ENCODE data around the gene GSS. TPM values are rescaled to one million over a fixed set of nuclear protein-coding genes. Genes with fewer than 3 reads are reported as not detected.

The GSS gene
- polyA plus RNA-seq, 1 experiment: 71.6 TPM

DNA sequence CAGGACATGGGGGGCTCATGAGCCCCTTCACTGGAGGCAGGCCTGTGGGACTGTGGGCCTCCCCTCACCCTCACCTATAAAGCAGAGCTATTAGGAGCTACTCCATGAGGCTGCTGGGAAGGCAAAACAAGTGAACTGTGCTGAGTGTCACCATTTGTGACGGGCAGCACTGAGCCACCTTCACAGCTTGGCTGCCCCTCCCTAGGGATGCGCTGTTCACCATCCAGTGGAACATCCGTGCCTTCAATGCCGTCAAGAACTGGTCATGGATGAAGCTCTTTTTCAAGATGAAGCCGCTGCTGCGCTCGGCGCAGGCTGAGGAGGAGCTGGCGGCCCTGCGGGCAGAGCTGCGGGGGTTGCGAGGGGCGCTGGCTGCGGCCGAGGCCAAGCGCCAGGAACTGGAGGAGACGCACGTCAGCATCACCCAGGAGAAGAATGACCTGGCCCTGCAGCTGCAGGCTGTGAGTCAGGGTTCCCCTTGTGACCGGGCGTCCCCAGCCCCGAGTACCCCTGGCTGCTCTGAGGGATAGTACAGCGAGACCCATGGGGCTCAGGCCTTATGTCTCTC is 38.4 kb upstream of the GSS start:
- Histone ChIP-seq H3K9me3 (ENCODE audit: control insufficient read depth, insufficient read depth, low read length) (no peaks in the 10 kb centered on the region), H3K27ac (ENCODE audit: low read depth, low read length) (no peak overlapping the region), H3K27me3 (ENCODE audit: control insufficient read depth, insufficient read depth, low read length) (no peaks in the 10 kb centered on the region), H3K4me3 (ENCODE audit: low read depth, low read length) (no peak overlapping the region)
- POLR2A ChIA-PET: interaction anchor here (0.6 kb wide), 1 partner anchor 32 kb away, joined by 3 read pairs; no protein-coding TSS in a partner anchor
- TF ChIP-seq, protein P1, sequence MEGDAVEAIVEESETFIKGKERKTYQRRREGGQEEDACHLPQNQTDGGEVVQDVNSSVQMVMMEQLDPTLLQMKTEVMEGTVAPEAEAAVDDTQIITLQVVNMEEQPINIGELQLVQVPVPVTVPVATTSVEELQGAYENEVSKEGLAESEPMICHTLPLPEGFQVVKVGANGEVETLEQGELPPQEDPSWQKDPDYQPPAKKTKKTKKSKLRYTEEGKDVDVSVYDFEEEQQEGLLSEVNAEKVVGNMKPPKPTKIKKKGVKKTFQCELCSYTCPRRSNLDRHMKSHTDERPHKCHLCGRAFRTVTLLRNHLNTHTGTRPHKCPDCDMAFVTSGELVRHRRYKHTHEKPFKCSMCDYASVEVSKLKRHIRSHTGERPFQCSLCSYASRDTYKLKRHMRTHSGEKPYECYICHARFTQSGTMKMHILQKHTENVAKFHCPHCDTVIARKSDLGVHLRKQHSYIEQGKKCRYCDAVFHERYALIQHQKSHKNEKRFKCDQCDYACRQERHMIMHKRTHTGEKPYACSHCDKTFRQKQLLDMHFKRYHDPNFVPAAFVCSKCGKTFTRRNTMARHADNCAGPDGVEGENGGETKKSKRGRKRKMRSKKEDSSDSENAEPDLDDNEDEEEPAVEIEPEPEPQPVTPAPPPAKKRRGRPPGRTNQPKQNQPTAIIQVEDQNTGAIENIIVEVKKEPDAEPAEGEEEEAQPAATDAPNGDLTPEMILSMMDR (IDR thresholded peaks at IDR 0.05; ENCODE audit: low read depth, low read length): no peak
- no peak for DNase-seq (ENCODE audit: low read depth, low spot score)
- CTCF ChIA-PET: no interaction called here

DNA sequence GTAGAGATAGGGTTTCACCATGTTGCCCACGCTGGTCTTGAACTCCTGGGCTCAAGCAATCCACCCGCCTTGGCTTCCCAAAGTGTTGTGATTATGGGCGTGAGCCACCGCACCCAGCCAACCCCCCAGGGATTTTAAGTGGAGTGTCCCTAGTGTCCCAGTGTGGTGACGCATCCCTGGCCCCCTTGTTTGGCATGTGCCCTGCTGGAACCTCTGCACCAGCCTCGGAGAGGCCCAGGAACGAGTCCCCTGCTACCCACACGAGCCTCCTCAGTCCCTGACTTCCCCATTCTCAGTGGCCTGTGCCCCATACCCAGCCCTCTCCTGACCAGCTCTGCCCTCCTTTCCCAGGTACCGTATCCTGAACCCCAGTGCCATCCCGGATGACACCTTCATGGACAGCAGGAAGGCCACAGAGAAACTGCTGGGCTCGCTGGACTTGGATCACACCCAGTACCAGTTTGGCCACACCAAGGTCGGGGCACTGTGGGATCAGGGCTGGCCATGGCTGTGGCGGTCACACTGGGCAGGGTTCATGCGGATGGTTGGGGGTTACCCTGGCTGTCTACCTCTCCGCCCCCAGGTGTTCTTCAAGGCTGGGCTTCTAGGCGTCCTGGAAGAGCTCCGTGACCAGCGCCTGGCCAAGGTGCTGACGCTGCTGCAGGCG is 37.3 kb upstream of the GSS start:
- TF ChIP-seq, protein P1 (IDR thresholded peaks at IDR 0.05; ENCODE audit: low read depth, low read length): no peak
- CTCF ChIA-PET: no interaction called here
- Histone ChIP-seq H3K4me3 (ENCODE audit: low read depth, low read length) (no peak overlapping the region), H3K27ac (ENCODE audit: low read depth, low read length) (no peak overlapping the region), H3K27me3 (ENCODE audit: control insufficient read depth, insufficient read depth, low read length) (no peaks in the 10 kb centered on the region), H3K9me3 (ENCODE audit: control insufficient read depth, insufficient read depth, low read length) (no peaks in the 10 kb centered on the region)
- DNase-seq (ENCODE audit: low read depth, low spot score): no peak
- POLR2A ChIA-PET: no interaction called here

DNA sequence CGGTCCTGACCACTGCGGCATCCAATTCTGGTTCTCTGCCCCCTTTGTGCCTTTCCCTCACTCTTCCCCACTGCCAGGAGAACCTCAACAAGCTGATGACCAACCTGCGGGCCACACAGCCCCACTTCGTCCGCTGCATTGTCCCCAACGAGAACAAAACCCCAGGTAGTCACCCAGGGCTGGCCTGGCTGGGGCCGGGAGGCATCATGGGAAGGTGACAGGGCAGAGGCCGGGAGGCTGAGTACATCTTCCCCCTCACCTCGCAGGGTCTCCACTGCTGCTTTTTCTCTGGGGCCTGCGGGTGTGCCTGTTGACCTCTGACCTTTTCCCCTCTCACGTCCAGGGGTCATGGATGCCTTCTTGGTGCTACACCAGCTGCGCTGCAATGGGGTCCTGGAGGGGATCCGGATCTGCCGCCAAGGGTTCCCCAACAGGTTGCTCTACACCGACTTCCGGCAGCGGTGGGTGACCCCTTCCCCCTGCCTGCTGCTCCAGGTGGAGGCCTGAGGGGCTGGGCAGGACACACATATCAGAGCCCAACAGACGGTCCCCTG is 35.1 kb upstream of the GSS start:
- peaks cover 3% of the 10 kb centered on the region for H3K27me3 ChIP-seq (ENCODE audit: control insufficient read depth, insufficient read depth, low read length)
- no peaks in the 10 kb centered on the region; the same call in 1 of the 2 replicates for H3K9me3 ChIP-seq (ENCODE audit: control insufficient read depth, insufficient read depth, low read length)
- TF ChIP-seq, protein P1 (IDR thresholded peaks at IDR 0.05; ENCODE audit: low read depth, low read length): no peak
- no peak overlapping the region for H3K27ac ChIP-seq (ENCODE audit: low read depth, low read length)
- POLR2A ChIA-PET: no interaction called here
- H3K4me3 ChIP-seq (ENCODE audit: low read depth, low read length): no peak overlapping the region
- CTCF ChIA-PET: no interaction called here
- no peak for DNase-seq (ENCODE audit: low read depth, low spot score)

DNA sequence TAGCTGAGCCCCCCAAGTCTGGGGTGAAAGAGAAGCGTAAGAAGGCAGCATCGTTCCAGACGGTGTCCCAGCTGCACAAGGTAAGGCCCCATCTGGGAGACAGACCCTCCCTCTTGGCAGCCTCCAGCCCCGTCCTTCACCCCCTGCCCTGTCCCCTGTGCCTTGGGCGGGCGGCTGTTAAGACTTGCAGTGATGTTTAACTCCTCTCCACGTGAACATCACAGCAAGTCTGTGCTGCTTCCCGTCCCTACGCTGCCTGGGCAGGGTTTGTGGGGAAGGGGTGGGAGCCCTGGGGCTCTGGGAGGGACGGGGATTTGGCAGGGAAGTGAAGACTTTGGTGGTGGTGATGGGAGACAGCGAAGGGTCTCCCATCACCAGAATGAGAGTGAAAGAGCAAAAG is 34.6 kb upstream of the GSS start:
- H3K27ac ChIP-seq (ENCODE audit: low read depth, low read length): no peak overlapping the region
- H3K4me3 ChIP-seq (ENCODE audit: low read depth, low read length): no peak overlapping the region
- no peaks in the 10 kb centered on the region; the same call in 1 of the 2 replicates for H3K9me3 ChIP-seq (ENCODE audit: control insufficient read depth, insufficient read depth, low read length)
- ChIA-PET POLR2A (no interaction called here), CTCF (no interaction called here)
- TF ChIP-seq, protein P1 (IDR thresholded peaks at IDR 0.05; ENCODE audit: low read depth, low read length): no peak
- peaks cover 3% of the 10 kb centered on the region for H3K27me3 ChIP-seq (ENCODE audit: control insufficient read depth, insufficient read depth, low read length)
- no peak for DNase-seq (ENCODE audit: low read depth, low spot score)

DNA sequence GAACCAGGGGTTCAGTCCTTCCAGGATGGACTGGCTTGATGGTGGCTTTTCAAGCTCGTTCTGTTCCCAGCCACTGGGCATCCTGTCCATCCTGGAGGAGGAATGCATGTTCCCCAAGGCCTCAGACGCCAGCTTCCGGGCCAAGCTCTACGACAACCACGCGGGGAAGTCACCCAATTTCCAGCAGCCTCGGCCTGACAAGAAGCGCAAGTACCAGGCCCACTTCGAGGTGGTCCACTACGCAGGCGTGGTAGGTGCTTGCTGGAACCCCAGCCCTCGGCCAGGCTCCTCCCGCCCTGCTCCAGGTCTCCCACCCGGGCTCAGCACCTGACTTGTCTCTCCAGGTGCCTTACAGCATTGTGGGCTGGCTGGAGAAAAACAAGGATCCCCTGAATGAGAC is 34.1 kb upstream of the GSS start:
- ChIA-PET CTCF (interaction anchor here (0.9 kb wide), 1 partner anchor 114 kb away, joined by 4 read pairs; the partner anchor contains the start of gene ACSS2), POLR2A (no interaction called here)
- no peaks in the 10 kb centered on the region; the same call in 1 of the 2 replicates for H3K9me3 ChIP-seq (ENCODE audit: control insufficient read depth, insufficient read depth, low read length)
- H3K27ac ChIP-seq (ENCODE audit: low read depth, low read length): no peak overlapping the region
- DNase-seq (ENCODE audit: low read depth, low spot score): no peak
- no peak overlapping the region for H3K4me3 ChIP-seq (ENCODE audit: low read depth, low read length)
- peaks cover 5% of the 10 kb centered on the region for H3K27me3 ChIP-seq (ENCODE audit: control insufficient read depth, insufficient read depth, low read length)
- TF ChIP-seq, protein P1 (IDR thresholded peaks at IDR 0.05; ENCODE audit: low read depth, low read length): no peak

Measured in AG04450 (cell line).